OCI-LY7 (cell line): ENCODE results near the gene FHIT. TPM values are rescaled to one million over a fixed set of nuclear protein-coding genes. Genes with fewer than 3 reads are reported as not detected.

Source experiments
- BruUV-seq: library from RNA; stranded (reverse); fragments of 400-500 nt; replicated peaks from 2 replicates; lab custom pipeline; 2021; lab: Mats Ljungman, UMichigan
- CTCF ChIA-PET: fragments of 300-600 bp; sonication (Branson Sonifier 250); formaldehyde crosslinking; loops from one replicate; lab custom pipeline; 2022; ENCODE audit warnings: antibody characterized with exemption; ENCODE audit not compliant: unreplicated experiment; lab: Charles Lee
- POLR2A ChIA-PET: fragments of 300-600 bp; sonication (Branson Sonifier 250); formaldehyde crosslinking; loops from one replicate; lab custom pipeline; 2022; ENCODE audit warnings: antibody characterized with exemption; lab: Charles Lee
- DNase-seq: peaks from one replicate; pipeline ENCODE4 v3.0.0-alpha.2; 2015; ENCODE audit warnings: low spot score
- H2AFZ ChIP-seq: fragments of 200-600 bp; sonication (generic), shearing (Covaris generic); 2 replicates; pipeline ENCODE4 v1.6.1; 2014; ENCODE audit warnings: mild to moderate bottlenecking, antibody characterized with exemption, low read length, moderate library complexity
- H3K27ac ChIP-seq: fragments of 200-600 bp; sonication (generic); 2 replicates; pipeline ENCODE4 v1.5.1; 2014; ENCODE audit warnings: mixed run types, low read depth, mild to moderate bottlenecking, moderate library complexity, low read length, inconsistent platforms; ENCODE audit not compliant: poor library complexity, severe bottlenecking
- H3K36me3 ChIP-seq: fragments of 200-600 bp; sonication (generic); 2 replicates; pipeline ENCODE4 v1.6.1; 2014; ENCODE audit warnings: mild to moderate bottlenecking, antibody characterized with exemption, low read length, moderate library complexity, mixed read lengths; ENCODE audit not compliant: insufficient read depth
- H3K4me1 ChIP-seq: fragments of 200-600 bp; sonication (generic); 2 replicates; pipeline ENCODE4 v1.5.1; 2014; ENCODE audit warnings: mild to moderate bottlenecking, low read length; ENCODE audit not compliant: insufficient read depth, poor library complexity, severe bottlenecking
- H3K4me2 ChIP-seq: fragments of 200-600 bp; sonication (generic); 2 replicates; pipeline ENCODE4 v1.6.1; 2014; ENCODE audit warnings: mild to moderate bottlenecking, low read length
- H3K4me3 ChIP-seq: fragments of 200-600 bp; sonication (generic); 2 replicates; pipeline ENCODE4 v1.5.1; 2014; ENCODE audit warnings: mild to moderate bottlenecking, low read depth, low read length; ENCODE audit not compliant: poor library complexity, severe bottlenecking
- H3K79me2 ChIP-seq: fragments of 200-600 bp; sonication (generic); 2 replicates; pipeline ENCODE4 v1.6.1; 2016; ENCODE audit warnings: low read depth, mild to moderate bottlenecking, low read length, moderate library complexity, mixed read lengths; ENCODE audit not compliant: insufficient read depth
- H3K9me2 ChIP-seq: fragments of 200-600 bp; sonication (generic); 2 replicates; pipeline ENCODE4 v1.6.1; 2016; ENCODE audit warnings: mild to moderate bottlenecking, low read length, mixed read lengths; ENCODE audit not compliant: insufficient read depth
- H3K9me3 ChIP-seq: fragments of 200-600 bp; sonication (generic); 2 replicates; pipeline ENCODE4 v1.6.1; 2014; ENCODE audit warnings: mild to moderate bottlenecking, mixed run types, low read length, mixed read lengths
- H4K20me1 ChIP-seq: fragments of 200-600 bp; sonication (generic); 2 replicates; pipeline ENCODE4 v1.6.1; 2014; ENCODE audit warnings: mild to moderate bottlenecking, antibody characterized with exemption, low read length, moderate library complexity, mixed read lengths; ENCODE audit not compliant: insufficient read depth
- EZH2phosphoT487 ChIP-seq: fragments of 200-600 bp; sonication (generic); IDR thresholded peaks from 2 replicates; pipeline ENCODE4 v1.6.1; 2018; ENCODE audit warnings: low read depth, borderline replicate concordance, mild to moderate bottlenecking, mixed run types, antibody characterized with exemption, low read length, moderate library complexity, mixed read lengths
- intact Hi-C: fragments of 100-400 bp; cut with micrococcal nuclease; formaldehyde crosslinking; loops from one replicate; pipeline ENCODE4 v1.10.0; 2022; ENCODE audit not compliant: unreplicated experiment
- total RNA-seq, 2 experiments: library from RNA; depleted of rRNA in 1 of 2; stranded (reverse); fragments of >200 nt in 1 of 2; shearing (Covaris generic) in 1 of 2; gene quantifications; 2 replicates each; pipeline ENCODE4 v1.2.3, GENCODE V29; 2014 to 2022
- TF ChIP-seq, protein P1 (sequence below): fragments of 200-600 bp; sonication (generic); conservative IDR thresholded peaks from 2 replicates; pipeline ENCODE4 v1.5.1; 2014; ENCODE audit warnings: mild to moderate bottlenecking, antibody characterized with exemption, low read length, moderate library complexity, mixed read lengths

FHIT gene
- total RNA-seq, 2 experiments from 2014 or later: 5.0 to 10.9 TPM

DNA sequence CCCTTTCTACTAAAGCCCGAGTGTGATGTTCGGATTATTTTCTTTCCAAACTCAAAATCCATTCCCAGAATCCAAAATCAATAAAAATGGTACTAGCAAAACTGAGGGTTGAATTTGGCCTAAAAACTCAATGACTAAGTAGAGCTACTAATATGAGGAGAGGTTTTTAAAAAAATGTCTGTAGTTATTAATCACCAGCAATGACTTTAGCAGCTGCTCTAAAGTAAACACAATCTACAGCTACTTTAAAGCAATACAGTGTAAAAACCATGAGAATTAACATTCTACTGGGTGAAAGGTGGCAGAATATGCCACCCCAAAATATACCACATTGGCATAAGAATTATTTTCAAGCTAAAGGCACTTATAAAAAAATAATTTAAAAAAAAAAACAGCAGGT, 23.5 kb downstream of the FHIT start:
- H3K4me3 ChIP-seq: no peak overlapping the region
- no peak overlapping the region for H2AFZ ChIP-seq
- TF ChIP-seq, protein P1, sequence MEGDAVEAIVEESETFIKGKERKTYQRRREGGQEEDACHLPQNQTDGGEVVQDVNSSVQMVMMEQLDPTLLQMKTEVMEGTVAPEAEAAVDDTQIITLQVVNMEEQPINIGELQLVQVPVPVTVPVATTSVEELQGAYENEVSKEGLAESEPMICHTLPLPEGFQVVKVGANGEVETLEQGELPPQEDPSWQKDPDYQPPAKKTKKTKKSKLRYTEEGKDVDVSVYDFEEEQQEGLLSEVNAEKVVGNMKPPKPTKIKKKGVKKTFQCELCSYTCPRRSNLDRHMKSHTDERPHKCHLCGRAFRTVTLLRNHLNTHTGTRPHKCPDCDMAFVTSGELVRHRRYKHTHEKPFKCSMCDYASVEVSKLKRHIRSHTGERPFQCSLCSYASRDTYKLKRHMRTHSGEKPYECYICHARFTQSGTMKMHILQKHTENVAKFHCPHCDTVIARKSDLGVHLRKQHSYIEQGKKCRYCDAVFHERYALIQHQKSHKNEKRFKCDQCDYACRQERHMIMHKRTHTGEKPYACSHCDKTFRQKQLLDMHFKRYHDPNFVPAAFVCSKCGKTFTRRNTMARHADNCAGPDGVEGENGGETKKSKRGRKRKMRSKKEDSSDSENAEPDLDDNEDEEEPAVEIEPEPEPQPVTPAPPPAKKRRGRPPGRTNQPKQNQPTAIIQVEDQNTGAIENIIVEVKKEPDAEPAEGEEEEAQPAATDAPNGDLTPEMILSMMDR: no peak
- TF ChIP-seq EZH2phosphoT487: no peak
- no peaks in the 10 kb centered on the region for H3K4me1 ChIP-seq
- H3K9me2 ChIP-seq: no peaks in the 10 kb centered on the region
- H3K9me3 ChIP-seq: no peaks in the 10 kb centered on the region
- no peaks in the 10 kb centered on the region for H4K20me1 ChIP-seq
- H3K36me3 ChIP-seq: no peaks in the 10 kb centered on the region
- BruUV-seq: no TSS peak
- no peak overlapping the region for H3K4me2 ChIP-seq
- DNase-seq: no peak
- no peak overlapping the region for H3K27ac ChIP-seq
- POLR2A ChIA-PET: interaction anchor here (0.6 to 0.9 kb wide), 2 partner anchors 10 to 16 kb away, joined by 3 to 4 read pairs; no protein-coding TSS in a partner anchor
- intact Hi-C loops: no loop called here
- H3K79me2 ChIP-seq: no peaks in the 10 kb centered on the region
- CTCF ChIA-PET: no interaction called here

DNA sequence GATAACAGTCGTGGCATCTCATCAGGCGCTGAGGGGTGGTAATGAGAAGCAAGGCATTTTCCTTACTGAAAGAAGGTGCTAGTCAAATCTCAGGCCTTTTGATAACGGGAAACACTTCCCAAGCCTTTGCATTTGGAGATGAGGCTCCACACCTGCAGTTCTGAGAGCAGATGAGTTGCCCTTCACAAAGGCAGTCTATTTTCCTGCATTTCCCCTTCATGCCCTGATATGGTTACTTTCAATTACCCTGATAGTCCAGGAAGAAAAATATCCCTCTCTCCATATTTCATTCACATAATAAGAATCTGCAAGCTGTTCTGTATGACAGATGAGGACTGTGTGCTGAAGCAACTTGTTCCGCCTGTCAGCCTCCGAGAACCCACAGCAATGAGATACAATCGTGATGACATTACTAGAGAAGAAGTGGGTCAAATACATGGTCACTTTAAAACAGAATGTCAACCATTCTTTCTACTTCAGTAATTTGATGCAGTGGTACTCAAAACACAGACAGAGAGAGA, 25.0 kb downstream of the FHIT start:
- Histone ChIP-seq H3K36me3 (no peaks in the 10 kb centered on the region), H3K9me3 (no peaks in the 10 kb centered on the region), H3K4me1 (no peaks in the 10 kb centered on the region), H3K4me3 (no peak overlapping the region), H4K20me1 (no peaks in the 10 kb centered on the region), H3K79me2 (no peaks in the 10 kb centered on the region), H3K9me2 (no peaks in the 10 kb centered on the region), H3K4me2 (no peak overlapping the region), H3K27ac (no peak overlapping the region), H2AFZ (no peak overlapping the region)
- no peak for DNase-seq
- ChIA-PET CTCF (no interaction called here), POLR2A (no interaction called here)
- intact Hi-C loops: no loop called here
- no TSS peak for BruUV-seq
- TF ChIP-seq, protein P1: no peak
- TF ChIP-seq EZH2phosphoT487: no peak

DNA sequence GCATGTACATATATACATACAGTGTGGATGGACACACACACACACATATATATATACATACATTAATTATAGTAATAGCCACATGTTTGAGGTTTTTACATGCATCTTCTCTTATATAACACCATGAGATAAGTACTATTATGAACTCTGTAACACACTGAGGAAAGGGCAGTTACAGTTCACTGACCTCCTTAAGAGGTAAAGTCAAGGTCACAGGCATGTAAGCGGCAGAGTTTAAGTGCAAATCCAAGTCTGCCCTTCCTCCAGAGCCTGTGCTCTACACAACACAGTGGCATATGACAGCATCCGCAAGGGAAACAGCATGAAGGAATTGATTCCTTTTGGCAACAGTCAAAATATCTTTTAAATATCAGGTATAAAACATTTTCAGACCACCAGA, 26.4 kb downstream of the FHIT start:
- H3K9me3 ChIP-seq: no peaks in the 10 kb centered on the region
- no peak for DNase-seq
- ChIA-PET POLR2A (no interaction called here), CTCF (no interaction called here)
- no peak overlapping the region for H3K4me3 ChIP-seq
- H2AFZ ChIP-seq: no peak overlapping the region
- no peaks in the 10 kb centered on the region for H3K79me2 ChIP-seq
- H3K4me1 ChIP-seq: no peaks in the 10 kb centered on the region
- H3K9me2 ChIP-seq: no peaks in the 10 kb centered on the region
- TF ChIP-seq, protein P1: no peak
- TF ChIP-seq EZH2phosphoT487: no peak
- intact Hi-C loops: no loop called here
- no peak overlapping the region for H3K4me2 ChIP-seq
- no peaks in the 10 kb centered on the region for H4K20me1 ChIP-seq
- H3K36me3 ChIP-seq: no peaks in the 10 kb centered on the region
- no peak overlapping the region for H3K27ac ChIP-seq
- no TSS peak for BruUV-seq
